ENCODE measurements around the gene DHODH.
"Not testable (repeated sequence)": the region's sequence is repeated elsewhere in the genome, so short reads cannot be mapped to it uniquely, and the experiment has no call there.

Gene DHODH

DNA sequence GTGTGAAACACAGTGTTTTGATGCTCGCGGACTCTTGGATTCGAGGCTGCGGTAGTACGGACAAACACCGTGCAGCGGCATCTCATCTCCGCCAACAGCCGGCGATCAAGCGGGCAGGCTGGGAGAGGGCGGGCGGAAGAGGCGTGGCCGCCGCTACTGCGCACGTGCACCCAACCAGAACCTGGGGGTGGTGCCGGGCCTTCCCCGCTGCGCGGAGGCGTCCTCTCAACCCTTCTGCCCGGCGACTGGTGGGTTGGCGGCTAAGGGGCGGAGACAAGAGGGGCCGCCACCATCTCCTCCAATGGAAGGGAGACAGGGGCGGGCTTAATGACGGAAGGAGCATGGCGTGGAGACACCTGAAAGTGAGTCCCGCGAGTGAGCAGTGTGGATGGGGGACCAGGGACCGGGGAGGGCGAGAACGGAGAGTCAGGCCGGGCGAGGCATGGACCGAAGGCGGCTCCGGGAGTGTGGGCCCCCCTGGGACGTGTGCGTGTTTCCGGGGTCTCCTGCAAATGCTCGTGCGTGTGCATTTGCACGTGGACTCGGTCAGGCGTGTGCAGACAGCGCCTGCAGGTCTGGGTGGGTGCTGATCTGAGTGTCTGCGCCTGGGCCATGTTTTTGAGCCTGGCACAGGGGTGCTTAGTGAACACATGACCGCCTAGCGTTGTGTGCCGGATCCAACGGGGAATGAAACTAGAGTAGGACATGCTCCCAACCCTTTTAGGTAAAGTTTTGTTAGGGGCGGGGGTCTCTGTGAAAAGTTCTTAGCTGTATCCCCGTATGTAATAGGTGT lies at the start of gene DHODH:
DHODH (plus strand) TSS at position 321 of the 793 bp plus-strand sequence; CDS start at position 342, 21 bp downstream.
- FAIRE-seq: peak; percentile 92

DNA sequence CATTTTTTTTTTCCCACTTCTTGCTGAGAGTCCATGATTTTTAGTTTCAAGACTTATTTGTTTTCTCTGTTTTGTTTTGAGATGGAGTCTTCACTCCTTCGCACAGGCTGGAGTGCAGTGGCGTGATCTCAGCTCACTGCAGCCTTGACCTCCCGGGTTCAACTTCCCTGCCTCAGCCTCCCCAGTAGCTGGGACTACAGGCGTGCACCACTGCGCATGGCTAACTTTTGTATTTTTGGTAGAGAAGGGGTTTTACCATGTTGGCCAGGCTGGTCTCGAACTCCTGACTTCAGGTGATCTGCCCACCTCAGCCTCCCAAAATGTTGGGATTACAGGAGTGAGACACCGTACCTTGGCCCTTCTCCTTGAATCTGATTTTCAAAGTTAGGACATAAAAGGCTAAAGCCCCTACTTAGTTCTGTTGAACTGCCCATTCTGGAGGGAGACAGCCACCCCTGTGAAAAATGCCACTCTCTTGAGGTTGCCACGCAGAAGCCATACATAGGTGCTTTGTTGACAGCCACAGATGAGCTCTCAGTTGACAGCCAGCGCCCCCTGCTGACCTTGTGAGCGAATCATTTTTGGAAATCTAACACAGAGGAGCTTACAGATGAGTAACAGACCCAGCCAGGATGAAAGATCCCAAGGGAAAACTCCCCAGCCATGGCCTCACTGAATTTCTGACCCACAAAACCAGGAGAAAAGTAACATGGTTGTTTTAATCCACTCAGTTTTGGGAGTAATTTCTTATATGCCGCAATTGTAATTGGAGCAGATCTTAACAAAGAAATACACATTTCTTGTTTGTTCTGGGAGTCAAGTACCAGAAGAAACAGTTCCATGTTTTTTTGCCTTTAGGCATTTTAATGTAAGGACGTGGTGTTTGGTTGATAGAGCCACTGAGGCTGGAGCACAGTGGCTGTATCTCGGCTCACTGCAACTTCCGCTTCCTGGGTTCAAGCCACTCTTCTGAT lies 47.2 kb upstream of the DHODH start:
- FAIRE-seq: peak; percentile 18

DNA sequence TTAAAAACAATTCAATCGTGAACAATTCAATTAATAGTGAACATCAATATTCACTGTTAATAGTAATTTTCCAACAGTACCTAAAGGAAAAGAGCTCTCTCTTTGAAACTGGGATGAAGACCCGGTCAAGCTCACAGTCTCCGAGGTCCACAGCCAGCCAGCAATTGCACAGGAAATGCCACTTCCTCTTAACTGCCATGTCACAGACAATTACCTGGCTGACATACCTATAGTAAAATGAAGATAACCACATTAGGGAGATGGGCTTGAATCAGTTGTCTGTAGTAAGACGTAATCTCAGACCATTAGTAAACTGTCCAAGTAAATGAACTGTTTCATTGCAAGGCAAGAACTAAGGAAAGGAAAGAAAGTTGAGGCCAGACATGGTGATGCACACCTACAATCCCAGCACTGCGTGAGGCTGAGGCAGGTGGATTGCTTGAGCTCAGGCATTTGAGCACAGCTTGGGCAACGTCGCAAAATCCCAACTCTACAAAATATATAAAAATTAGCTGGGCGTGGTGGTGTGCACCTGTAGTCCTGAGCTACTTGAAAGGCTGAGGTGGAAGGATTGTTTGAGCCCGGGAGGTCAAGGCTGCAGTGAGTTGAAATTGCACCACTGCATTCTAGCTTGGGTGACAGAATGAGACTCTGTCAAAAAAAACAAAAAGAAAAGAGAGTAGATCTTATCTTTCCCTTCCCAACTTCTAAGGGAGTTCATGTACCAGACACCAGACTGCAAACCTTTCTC lies 45.2 kb upstream of the DHODH start:
- no peak for FAIRE-seq

DNA sequence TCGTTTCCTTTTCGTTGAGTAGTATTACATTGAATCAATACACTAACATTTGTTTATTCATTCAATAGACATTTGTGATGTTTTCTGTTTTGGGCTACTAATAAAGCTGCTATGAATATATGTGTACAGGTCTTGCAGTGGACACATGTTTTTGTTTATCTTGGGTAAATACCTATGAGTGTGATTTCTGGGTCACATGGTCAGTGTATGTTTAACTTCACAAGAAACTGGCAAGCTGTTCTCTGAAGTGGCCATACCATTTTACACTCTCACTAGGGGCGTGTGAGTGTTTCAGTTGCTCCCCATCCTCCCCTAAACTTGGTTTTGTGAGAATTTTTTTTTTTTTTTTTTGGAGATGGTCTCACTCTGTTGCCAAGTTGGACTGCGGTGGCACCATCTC lies 43.3 kb upstream of the DHODH start:
- FAIRE-seq: no peak

DNA sequence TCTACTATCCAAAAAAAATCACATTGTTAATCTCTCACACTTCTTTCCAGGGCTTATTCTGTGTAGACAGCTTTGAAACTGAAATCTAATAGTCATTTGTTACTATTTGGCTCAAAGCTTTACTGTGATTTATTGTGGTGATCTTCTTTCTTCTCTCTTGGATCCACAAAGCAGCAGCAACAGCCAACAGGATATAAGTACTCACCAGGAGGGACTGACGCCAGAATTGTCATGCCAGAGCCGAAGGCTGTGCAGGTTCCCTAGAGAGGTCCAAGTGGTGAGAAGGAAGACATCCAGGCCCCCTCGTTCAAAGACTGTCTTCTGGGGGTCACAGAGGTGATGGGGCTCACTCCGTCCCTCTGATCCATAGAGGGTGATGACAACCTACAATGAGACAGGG lies 41.6 kb upstream of the DHODH start:
- FAIRE-seq: no peak

DNA sequence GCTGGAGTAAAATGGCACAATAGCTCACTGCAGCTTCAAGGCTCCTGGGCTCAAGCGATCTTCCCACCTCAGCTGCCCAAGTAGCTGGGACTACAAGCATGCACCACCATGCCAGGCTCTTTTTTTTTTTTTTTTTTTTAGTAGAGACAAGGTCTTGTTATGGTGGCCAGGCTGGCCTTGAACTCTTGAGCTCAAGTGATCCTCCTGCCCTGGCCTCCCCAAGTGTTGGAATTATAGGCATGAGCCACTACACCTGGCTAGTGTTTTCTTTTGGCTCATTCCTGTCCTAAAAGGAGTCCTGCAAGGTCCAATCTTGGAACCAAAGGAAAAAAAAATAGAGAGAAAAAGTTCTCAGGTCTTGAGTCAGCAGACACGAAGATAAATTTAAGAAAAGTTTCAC lies 39.2 kb upstream of the DHODH start:
- FAIRE-seq: no peak

DNA sequence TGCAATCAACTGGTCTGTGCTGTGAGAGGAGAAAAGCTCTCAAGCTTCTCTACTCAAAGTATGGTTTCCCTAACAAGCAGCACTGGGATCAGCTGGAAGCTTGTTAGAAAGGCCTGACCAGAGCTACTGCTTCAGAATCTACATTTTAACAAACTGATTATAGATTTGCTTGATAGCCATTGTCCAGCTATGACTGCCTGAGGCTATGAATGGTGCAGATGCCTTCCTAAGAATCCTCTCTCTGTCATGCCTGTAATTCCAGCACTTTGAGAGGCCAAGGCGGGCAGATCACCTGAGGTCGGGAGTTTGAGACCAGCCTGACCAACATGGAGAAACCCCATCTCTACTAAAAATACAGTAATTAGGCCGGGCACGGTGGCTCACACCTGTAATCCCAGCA lies 37.0 kb upstream of the DHODH start:
- FAIRE-seq: no peak

DNA sequence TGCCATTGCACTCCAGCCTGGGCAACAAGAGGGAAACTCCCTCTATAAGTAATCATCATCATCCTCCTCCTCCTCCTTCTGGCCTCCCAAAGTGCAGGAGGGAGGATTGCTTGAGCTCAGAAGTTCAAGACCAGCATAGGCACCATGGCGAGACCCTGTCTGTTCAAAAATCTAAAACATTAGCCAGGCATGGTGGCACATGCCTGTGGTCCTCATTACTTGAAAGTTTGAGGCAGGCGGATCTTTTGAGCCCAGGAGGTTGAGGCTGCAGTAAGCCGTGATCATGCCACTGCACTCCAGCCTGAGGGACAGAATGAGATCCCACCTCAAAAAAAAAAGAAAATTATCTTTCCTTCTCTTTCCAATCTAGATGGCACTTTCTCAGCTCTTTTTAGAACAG lies 36.2 kb upstream of the DHODH start:
- no peak for FAIRE-seq

DNA sequence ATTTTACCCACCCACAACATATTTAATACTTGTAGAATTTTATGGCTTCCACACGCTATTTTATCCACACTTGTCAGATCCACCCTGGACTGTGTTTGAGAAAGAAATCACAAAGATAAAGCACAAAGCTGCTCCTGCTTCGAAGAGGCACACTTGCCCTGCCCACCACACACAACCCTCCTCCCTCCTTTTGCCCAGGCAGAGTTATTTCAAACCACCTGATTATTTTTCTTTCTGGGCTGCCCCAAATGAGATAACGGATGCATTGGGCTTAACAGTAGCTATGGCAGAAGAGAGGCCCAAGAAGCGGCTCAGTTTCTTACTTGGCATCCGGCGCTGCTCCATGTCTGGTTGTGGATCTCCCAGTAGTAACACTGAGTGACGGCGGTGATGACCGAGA lies 35.5 kb upstream of the DHODH start:
- no peak for FAIRE-seq

DNA sequence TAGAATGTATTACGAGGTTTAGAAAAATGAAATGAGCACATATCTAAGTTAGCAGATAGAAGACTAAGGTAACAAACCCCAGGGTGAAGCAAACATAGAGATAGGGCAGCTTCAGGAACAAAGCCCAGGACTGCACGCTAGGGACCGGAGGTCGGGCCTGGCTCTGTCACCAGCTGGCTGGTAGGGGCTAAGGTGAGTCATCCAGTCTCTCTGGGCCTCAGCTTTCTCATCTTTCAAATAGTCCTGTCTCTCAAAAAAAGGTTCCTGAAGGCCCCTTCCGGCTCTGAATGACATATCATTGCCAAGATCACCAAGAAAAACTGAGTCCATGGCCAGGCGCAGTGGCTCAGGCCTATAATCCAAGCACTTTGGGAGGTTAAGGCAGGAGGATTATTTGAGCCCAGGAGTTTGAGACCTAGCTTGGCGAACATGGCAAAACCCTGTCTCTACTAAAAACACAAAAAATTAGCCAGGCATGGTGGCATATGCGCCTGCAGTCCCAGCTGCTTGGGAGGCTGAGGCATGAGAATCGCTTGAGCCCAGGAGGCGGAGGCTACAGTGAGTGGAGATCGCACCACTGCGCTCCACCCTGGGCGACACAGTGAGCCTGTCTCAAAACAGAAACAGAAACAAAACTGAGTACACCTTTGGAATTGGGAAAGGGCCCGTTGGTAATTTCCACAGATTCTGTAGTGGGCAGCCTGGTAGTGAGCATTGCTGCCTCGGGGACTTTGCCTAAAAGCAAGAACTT lies 34.3 kb upstream of the DHODH start:
- FAIRE-seq: no peak

DNA sequence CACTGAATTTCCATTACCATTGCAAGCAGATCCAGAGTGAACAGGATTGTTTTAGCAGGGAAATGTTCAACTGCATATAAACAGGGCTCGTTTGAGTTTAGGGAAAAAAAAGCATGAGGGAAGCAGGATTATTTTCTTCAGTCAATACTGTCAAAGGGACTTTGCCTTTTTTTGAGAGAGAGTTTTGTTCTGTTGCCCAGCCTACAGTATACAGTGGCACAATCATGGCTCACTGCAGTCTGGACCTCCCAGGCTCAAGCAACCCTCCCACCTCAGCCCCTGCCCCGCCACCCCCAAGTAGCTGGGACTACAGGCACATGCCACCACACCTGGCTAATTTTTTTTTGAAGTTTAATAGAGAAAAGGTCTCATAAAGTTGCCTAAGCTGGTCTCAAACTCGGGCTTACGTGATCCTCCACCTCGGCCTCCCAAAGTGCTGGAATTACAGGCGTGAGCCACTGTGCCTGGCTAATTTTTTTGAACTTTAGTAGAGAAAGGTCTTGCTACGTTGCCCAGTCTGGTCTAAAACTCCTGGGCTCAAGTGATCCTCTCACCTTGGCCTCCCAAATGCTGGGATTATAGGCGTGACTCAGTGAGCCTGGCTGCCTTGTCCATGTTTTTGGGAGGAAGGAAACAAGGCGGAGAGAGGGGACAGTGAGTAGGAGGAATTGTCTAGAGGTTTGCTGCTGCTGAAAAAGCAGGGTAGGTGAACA lies 23.1 kb upstream of the DHODH start:
- no peak for FAIRE-seq

DNA sequence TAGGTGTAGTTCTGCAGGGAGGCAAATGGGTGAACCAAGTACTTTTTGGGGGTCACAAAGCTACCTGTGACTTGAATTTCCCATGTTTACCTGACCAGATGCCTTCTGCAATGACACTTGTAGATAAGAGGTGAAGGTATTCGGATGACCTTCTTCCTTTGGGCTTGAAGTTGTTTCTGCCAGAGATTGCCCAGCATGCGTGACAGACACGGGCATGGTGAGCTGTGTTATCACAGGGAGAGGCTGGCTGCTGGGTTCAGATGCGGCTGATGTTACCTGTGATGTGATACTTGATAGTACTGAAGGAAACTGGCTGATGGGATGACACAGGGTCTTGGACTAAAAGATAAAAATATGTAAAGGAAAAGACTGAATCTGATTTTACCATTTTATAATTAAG lies 22.4 kb upstream of the DHODH start:
- FAIRE-seq: no peak

DNA sequence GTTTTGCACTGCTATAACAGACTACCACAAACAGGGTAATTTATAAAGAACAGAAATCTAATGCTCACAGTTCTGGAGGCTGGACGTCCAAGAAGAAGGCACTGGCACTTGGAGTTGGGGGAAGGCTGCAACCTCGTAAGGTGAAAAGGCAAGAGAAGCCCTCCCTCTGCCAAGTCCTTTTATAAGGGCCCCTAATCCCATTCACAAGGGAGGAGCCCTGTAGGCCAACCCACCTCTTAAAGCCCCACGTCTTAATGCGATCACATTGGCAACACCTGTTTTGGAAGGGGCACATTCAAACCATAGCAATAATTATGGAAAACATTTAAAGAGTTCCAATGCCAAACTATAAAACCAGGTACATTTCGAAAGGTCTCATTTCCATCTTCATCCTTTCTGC lies 13.5 kb upstream of the DHODH start:
- no peak for FAIRE-seq

DNA sequence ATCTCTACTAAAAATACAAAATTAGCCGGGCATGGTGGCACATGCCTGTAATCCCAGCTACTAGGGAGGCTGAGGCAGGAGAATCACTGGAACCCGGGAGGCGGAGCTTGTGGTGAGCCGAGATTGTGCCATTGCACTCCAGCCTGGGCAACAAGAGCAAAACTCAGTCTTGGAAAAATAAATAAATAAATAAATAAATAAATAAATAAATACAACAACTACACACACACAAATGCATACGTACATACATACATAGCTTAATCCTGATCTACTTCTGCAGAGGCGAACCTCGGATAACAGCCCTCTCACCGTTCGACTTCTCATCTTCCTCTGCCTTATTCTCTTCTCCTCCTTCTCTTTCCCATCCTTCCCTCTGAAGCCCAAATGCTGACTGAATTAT lies 11.0 kb upstream of the DHODH start:
- FAIRE-seq: not testable (repeated sequence)

DNA sequence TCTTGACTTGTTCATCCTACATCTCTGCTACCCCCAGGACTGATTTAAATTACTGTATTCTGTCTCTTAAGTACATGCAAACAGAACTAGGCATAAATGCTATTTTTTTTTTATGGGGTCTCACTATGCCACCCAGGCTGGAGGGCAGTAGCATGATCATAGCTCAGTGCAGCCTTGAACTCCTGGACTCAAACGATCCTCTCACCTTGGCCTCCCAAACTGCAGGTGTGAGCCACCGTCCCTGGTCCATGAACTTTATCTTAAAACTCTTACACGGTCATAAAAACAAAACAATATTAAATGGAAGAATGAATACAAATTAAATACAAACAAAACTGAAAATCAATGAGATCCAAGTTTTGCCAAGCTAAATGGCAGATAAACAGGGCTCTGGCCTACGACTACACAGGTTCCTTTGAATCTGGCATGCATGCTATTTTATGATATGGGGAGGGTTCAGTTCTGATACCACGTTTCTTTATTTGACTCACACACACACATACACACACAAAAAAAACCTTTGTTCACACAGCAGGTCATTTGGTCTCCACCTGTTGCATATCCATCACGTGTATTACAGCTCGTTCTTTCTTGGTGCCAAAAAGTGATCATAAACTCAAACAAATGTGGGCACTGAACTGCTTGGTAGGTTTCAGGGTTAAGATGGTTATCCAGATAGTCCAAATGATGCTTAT lies 7.2 kb upstream of the DHODH start:
- no peak for FAIRE-seq

DNA sequence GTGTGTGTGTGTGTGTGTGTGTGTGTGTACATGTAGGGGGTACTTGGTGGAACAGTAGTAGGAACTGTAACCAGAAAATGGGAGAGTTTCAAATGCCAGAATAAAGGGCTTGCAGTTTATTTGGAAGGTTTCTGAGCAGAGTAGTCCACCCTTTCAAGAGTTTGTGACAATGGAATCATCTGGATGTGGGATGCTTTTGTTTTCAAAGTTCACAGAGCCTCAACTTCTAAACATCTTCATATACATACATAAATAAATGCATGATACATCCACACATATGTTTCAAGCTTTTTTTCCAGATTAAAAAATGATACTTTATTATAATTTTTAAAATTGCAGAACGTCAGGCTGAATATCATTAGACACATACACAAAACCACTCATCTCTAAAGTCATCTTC lies 5.9 kb upstream of the DHODH start:
- FAIRE-seq: no peak

DNA sequence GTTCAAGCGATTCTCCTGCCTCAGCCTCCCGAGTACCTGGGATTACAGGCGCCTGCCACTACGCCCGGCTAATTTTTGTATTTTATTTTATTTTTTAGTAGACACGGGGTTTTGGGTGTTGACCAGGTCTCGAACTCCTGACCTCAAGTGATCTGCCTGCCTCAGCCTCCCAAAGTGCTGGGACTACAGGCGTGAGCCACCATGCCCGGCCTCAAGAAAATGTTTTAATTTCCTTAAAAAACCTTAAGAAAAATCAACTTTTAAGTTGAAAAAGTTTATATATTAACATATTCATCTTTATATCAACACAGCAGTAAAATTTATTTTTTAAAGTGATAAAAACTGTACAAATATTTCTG lies 500 bp upstream of the DHODH start:
- FAIRE-seq: not testable (repeated sequence)

DNA sequence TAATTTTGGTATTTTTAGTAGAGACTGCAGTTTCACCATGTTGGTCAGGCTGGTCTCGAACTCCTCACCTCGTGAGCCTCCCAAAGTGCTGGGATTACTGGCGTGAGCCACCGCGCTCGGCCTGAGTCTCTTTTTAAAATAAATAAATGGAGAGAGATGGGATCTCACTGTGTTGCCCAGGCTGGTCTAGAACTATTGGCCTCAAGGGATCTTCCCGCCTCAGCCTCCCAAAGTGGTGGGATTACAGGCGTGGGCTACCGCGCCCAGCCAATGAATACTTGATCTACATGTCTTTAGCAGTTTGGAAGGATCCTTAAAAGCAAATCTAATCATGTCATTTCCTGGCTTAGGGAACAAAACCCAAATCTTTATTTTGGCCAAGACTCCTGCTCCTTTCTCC lies 1.2 kb downstream of the DHODH start:
- FAIRE-seq: no peak

DNA sequence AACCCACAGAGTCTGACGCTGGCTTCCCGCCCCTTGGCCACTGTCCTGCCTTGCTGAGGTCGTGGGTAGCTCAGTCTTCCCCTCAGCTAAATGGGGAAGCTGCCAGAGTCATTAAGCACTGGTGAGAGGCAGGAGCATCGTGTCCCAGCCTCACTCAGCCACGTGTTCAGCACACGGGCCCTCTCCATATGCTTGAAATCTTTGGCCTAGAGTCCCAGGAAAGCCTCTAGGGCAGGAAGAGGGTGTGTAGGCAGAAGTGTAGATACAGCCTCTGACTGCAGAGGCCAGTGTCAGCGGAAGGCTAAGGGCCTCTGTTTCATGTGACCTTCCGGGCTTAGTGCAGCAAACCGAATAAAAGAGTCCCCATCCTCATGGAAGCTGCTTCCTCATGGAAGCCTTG lies 4.1 kb downstream of the DHODH start:
- FAIRE-seq: no peak

DNA sequence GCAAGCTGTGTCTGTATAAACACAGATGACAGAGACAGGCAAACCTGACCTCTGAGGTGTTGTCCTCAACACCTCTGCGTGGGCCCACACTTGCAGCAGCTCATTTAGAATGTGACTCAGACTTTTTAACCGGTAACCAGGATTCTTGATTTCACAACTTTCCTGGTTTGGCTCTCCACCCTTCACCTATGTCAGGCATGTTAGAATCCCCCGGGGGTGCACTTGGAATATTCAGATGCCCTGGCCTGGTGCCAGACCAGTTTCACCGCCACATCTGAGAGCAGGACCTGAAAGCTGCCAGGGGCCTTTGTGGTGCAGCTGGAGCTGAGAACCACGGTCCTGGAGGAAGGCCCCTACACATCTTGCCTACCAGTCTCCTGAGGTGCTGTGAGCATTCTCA lies 4.8 kb downstream of the DHODH start:
- FAIRE-seq: no peak

All from endometrium (tissue), 2 donors.